Epithelial cell of esophagus (primary cell): ENCODE results near the gene GSC2.
A peak's percentile ranks its signal among the peaks of the same experiment; 100 is the strongest.

Experiments
- DNase-seq: peaks from one replicate; pipeline ENCODE4 v3.0.0; 2010; ENCODE audit warnings: low read depth
- H3K4me3 ChIP-seq: 2 replicates; pipeline ENCODE4 v1.5.1; 2011; ENCODE audit warnings: mild to moderate bottlenecking, low read length, control low read depth
- TF ChIP-seq, protein P1 (sequence below): IDR thresholded peaks from 2 replicates; pipeline ENCODE4 v1.5.1; 2011; ENCODE audit warnings: low read depth, mild to moderate bottlenecking, low read length, control low read depth, inconsistent platforms; ENCODE audit not compliant: insufficient read depth; ENCODE audit errors: missing control alignments

Gene GSC2

DNA sequence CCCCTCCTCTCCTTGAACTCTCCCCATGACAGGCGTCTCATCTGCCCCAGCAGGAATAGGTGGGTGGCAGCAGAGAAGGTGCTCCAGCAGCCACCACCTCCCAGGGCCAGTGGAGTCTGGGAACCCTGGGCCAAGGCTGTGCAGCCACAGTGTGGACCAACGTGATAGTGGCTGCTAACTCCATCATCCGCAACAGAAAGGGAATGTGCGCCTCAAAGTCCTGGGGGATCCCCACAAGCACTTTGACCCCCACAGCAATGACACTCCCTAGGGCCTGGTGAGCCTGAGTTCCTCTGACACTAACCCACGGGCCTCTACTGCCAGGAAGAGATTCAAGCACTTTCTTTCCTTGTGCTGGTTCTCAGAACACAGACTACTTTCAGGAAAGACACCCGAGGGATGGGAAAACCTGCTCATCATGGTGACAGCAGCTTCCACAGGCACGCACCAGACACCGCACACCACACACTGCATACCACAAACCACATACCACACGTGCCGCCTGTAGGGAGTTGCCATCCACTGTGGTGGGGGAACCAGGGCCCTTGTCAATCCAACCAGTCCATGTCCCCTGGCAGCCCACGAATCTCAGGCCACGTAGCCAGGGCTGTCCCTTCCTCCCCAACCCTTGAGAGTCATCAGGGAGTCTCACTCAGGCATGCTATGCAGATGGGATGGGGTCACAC lies 31.8 kb upstream of the GSC2 start:
- DNase-seq = no peak

DNA sequence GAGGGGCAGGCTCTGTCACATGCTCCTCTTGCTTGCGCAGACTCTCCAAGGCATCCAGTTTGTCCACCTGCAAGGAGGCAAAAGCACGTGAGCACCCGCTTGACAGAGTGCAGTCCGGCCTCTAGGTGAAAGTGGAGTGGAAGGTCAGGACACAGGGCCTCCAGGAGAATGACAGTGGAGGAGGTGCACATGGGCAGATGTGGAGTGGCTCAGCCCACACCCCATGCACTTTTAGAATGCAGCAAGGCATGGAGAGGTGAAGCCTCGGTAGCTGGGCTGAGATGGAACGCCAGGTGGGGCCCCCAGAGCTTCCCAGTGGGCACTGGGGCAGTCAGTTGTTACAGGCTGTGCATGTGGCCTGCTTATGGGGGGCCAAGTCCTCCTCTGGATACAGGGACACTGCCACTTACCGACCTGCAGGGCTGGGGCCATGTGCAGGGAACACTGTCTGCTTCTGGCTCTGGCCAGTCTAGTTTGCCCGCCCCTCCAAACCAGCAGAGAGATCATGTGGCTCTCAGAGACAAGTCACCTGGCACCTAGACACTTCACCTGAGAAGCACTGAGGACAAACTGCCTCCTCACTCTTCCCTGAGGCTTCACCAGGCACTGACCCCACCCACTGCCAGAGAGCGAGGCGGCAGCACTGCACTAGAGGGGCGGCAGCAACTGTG lies 30.8 kb upstream of the GSC2 start:
- no peak overlapping the region for H3K4me3 ChIP-seq
- TF ChIP-seq, protein P1, sequence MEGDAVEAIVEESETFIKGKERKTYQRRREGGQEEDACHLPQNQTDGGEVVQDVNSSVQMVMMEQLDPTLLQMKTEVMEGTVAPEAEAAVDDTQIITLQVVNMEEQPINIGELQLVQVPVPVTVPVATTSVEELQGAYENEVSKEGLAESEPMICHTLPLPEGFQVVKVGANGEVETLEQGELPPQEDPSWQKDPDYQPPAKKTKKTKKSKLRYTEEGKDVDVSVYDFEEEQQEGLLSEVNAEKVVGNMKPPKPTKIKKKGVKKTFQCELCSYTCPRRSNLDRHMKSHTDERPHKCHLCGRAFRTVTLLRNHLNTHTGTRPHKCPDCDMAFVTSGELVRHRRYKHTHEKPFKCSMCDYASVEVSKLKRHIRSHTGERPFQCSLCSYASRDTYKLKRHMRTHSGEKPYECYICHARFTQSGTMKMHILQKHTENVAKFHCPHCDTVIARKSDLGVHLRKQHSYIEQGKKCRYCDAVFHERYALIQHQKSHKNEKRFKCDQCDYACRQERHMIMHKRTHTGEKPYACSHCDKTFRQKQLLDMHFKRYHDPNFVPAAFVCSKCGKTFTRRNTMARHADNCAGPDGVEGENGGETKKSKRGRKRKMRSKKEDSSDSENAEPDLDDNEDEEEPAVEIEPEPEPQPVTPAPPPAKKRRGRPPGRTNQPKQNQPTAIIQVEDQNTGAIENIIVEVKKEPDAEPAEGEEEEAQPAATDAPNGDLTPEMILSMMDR = no peak
- no peak for DNase-seq

More for the DNA sequence above, 31.8 kb upstream of the GSC2 start:
- no peak overlapping the region for H3K4me3 ChIP-seq
- TF ChIP-seq, protein P1 = no peak

DNA sequence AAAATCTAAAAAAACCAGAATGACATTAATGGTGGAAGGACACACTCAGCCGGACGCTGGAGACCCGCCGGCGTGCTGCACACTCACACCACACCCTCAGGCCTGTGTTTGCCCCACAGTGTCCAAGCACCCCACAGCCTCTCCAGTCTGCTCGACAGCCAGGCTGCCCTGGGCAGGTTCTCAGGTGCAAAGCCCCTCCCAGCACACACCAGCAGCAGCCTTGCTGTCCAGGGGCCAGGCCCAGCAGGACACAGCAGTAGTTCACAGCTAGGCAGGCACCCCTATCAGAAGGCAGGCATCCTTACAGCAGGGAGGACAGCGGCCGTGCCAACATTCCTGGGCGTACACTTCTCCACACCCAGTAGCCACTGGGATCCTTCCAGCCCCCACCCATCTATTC lies 30.1 kb upstream of the GSC2 start:
- no peak for DNase-seq
- no peak overlapping the region for H3K4me3 ChIP-seq
- TF ChIP-seq, protein P1 = no peak

DNA sequence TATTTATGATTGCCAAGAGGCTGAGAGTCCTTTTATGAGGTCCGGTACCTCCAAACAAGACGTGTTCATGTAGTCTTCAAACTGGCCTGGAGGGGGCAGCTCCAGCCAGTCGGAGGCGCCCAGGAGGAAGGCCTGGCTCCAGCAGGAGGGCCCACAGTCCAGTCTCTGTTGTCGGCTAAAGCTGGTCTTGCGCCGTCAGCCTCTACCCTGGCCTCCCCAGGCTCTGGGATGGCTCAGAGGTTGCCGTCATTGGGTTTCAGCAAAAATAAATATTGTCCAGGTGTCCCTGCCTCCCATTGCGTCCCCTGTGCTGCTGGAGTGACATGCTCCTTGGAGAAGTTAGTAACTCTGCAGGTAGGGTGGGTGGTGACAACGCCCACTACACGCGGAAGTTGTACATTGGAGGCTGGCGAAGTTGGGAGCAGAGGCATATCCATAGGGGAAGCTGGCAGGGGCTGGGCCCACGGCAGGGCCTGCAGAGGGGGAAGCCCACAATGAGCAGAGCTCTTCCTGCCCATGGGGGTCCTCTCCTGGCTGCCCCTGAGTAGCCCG lies 29.5 kb upstream of the GSC2 start:
- H3K4me3 ChIP-seq = peak overlapping the region; percentile 51
- TF ChIP-seq, protein P1 = peak; percentile 72
- peak; percentile 79 for DNase-seq

DNA sequence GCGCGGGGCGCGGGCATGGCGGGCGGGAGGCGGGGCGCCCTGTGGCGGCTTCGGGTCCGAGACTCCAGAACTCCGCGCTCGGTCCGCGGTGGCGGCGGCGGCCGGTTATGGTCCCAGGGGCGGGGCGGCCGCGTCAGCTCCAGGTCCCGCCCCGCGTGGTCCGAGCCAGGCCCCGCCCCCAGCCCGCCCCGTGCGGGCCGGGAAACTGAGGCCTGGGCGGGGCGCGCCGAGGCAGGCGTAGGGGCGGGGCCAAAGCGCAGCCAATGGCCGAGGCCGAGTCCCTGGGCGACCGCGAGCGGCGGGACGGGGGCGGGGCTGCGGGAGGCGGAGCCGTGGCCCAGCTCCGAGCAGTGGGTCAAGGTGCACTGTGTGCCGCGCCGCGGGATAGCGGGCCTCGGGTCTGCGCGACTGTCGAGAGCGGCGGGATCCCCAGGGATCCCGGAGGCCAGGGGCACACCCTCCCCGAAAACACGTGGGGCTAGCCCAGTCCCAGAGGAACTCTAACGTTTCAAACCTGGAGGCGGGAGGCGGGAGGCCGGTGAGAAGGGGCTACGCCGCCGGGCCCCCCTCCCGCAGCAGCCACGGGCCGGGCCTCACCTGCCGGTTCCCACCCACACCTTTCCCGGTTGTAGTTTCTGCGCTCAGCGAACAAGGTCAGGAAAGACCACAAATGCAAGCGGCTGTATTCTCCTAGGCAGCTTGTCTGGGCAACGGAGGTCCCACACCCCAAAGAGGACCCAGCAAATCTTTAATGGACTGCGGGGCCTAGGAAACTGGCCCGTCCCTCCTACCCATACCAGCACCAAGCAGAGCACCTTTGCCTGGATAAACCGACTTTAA lies 28.8 kb upstream of the GSC2 start, which contains the start of gene SLC25A1:
Gene SLC25A1, minus strand, starts transcription at position 80 of the 840 bp plus-strand sequence. Its CDS starts 63 bp downstream, at position 17.
- DNase-seq = peak; percentile 92
- TF ChIP-seq, protein P1 = no peak
- H3K4me3 ChIP-seq = peak within 1 kb of the TSS; percentile 51

DNA sequence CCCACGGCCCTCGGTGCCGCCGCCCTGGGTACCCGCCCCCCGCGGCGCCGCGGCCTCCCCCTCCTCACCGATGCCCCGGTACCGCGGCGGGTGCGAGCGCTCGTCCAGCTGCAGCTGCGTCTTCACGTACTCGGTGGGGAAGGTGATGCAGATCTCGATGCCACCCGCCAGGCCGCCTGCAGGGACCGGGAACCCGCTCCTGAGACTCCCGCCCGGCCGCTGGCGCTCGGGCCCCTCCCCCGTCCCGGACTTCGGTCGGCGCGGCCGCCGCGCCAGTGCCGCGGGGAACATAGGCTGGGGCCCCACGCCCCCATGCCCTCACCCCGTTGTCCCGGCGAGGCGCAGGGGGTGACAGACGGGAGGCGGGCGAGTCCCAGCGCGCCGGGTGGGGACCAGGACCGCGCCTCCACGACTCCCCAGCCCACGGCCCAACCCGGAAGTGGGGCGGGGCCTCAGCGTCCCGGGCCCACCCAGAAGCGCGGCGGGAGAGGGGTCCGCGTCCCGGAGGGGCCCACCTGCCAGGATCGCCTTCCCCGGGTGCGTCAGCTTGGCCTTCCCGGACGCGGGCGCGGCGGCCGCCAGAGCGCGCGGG lies 28.1 kb upstream of the GSC2 start:
- H3K4me3 ChIP-seq = peak overlapping the region; percentile 50
- DNase-seq = peak; percentile 50
- TF ChIP-seq, protein P1 = no peak
